GM12874 (cell line): Measurements from ENCODE around the gene FECH.

ENCODE experiments used
- TF ChIP-seq, protein P1 (sequence below): IDR thresholded peaks from 2 replicates; pipeline ENCODE4 v1.5.1; 2011; ENCODE audit warnings: low read depth, mild to moderate bottlenecking, control low read depth, low read length, moderate library complexity; ENCODE audit not compliant: insufficient read depth

FECH gene

DNA sequence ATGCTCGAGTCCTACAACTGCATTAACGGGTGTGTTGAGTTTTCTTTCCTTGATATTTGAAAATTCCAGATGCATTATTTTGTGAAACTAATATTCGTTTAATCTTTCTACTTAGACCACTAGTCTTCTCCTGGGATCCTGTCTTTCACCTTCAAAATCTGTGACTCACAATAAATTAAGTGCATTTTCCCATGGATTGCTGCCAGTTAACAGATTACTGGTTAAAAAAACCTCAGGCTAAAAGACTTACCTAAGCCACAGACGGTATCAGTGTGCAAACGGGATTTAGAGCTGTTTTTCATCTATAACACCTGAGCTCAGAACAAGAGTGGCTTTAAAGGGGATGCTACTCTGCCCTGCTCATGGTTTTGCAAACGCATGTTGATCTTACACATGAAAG is 10.2 kb downstream of the FECH start:
- TF ChIP-seq, protein P1, sequence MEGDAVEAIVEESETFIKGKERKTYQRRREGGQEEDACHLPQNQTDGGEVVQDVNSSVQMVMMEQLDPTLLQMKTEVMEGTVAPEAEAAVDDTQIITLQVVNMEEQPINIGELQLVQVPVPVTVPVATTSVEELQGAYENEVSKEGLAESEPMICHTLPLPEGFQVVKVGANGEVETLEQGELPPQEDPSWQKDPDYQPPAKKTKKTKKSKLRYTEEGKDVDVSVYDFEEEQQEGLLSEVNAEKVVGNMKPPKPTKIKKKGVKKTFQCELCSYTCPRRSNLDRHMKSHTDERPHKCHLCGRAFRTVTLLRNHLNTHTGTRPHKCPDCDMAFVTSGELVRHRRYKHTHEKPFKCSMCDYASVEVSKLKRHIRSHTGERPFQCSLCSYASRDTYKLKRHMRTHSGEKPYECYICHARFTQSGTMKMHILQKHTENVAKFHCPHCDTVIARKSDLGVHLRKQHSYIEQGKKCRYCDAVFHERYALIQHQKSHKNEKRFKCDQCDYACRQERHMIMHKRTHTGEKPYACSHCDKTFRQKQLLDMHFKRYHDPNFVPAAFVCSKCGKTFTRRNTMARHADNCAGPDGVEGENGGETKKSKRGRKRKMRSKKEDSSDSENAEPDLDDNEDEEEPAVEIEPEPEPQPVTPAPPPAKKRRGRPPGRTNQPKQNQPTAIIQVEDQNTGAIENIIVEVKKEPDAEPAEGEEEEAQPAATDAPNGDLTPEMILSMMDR: no peak

DNA sequence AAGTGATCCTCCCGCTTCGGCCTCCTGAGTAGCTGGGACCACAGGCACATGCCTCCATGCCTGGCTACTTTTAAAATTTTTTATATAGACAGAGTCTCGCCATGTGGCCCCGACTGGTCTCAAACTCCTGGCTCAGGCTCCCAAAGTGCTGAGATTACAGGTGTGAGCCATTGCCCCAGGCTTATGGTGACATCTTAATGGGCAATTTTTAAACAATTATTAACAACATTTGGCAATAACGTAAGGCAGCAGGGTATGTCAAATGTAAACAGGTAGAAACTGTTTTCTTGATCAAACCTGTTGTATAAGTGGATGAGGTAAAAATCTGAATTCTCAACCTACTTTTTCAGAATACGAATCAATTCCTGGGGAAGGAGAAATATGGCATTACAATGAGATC is 11.0 kb downstream of the FECH start:
- TF ChIP-seq, protein P1: no peak

DNA sequence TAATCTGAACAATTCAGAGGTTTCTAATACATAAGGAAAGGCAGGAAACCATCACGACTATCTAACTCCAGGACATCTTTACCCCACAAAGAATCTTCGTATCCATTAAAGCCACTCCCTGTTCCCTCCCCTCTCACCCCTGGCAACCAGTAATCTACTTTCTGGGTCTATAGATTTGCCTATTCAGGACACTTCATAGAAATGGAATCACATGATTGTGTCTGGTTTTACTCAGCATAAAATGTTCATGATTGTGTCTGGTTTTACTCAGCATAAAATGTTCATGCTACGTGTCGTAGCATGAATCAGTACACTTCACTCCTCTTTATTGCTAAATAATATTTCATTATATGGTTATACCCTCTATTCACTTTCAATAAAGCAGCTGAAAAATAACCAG is 11.6 kb downstream of the FECH start:
- TF ChIP-seq, protein P1: no peak

DNA sequence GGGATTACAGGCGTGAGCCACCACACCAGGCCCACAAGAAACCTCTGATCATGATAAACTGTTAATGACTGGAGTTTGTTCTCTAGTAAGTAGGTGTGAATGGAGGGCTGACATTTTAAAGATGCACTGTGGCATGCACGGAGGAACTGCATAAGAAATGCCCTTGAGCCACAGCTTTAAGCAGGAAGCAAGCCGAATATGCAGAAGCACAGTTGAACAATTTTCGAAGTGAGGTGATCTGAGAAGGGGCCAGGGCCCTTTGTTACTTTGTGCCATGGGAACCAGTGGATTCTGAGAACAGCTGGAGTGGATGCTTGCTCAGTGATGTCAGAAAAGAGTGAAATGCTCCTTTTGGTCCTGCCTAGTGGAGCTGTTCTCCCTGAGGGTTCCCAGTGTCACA is 16.3 kb downstream of the FECH start:
- TF ChIP-seq, protein P1: no peak

DNA sequence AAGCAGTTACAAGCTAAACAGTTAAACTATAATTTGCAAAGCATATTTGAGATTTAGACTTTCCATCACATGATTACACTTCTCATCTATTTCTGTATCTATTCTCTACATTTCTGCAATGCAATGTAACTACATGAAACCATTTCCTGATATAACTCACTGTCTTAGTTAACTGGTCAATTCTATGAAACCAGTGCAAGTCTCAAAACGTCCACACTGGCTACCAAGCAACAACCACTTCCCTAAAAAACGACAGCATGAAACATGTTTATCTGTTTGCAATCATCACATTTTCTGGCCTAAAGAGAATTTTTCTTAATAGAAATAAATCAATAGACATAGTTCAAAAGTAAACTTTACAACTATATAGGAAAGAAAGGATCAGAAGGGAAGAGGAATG is 17.4 kb downstream of the FECH start:
- TF ChIP-seq, protein P1: no peak

DNA sequence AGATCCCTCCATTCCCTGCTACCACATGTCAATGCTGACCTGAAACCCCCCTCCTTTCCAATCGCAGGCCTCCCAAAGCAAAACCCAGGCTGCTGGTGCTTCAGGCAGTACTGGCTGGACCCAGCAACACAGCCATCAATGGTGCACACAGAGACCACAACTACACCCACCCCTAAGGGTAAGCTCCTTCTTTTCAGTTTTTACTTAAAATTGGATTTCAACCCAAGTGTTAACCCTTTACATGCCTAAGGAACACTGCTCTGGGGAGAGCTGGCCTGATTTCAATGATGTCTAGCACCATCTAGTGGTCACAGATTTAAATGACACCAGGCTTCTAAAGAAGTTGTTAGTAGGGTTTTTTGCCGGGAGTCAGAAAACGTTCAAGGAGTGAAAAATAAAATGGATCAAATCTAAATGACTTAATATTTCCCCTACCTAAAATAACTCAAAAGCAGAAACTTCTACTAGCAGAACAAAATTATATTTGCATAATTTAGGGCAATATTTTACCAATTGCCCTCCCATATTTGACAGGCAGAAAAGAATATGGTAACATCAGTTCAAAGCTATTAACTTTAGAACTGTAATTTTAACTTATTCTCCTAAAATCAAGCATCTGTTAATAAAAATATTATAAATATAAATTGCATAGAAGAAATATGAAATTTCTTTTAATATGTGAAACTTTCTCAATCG is 24.6 kb downstream of the FECH start:
- TF ChIP-seq, protein P1: peak; percentile 52

DNA sequence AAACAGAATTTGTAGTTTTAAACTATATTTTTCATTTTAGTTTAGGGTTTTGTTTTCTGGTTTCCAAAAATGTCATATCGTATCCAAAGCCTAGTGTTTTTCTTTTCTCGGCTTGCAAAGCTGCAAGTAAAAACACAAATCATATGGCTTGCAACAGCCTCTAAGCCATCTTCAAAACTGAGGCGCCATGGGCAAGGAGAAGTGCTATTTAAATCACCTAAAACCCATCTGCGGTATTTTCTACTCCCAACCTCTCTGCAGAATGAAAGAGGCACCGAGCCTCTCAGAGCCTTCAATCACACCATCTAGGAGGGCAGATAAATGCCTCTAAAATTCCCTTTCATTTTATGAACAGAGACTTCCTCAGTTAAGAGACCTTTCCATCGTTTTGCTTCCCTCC is 25.2 kb downstream of the FECH start:
- TF ChIP-seq, protein P1: no peak
